ENCODE measurements around the gene TIMM50. TPM values are rescaled to one million over a fixed set of nuclear protein-coding genes. Genes with fewer than 3 reads are reported as not detected.

Gene TIMM50
- total and polyA plus RNA-seq, 7 experiments from 2014 or later: 43.5 to 70.0 (median 50.0) TPM

- Histone ChIP-seq H3K4me3 (ENCODE audit: low read length) (no peak overlapping the region), H3K27me3 (ENCODE audit: control insufficient read depth in 2 of 2, insufficient read depth in 2 of 2, low read length in 2 of 2) (no peaks in the 10 kb centered on the region), H3K27ac (ENCODE audit: low read depth, low read length) (no peak overlapping the region), H3K36me3 (ENCODE audit: control insufficient read depth in 2 of 3, insufficient read depth in 3 of 3, low read length in 3 of 3) (peaks cover 38 to 85% (median 52%) of the 10 kb centered on the region in 3 experiments), H3K9me3 (ENCODE audit: control insufficient read depth in 2 of 3, low read length in 3 of 3) (no peaks in the 10 kb centered on the region), H3K4me1 (ENCODE audit: control insufficient read depth in 2 of 2, insufficient read depth in 2 of 2, low read length in 2 of 2) (no peaks in the 10 kb centered on the region)
- peaks cover 0 to 15% (median 4%) of the 10 kb centered on the region in 7 donors for H3K4me1 Mint-ChIP-seq
- peaks cover 14 to 59% (median 26%) of the 10 kb centered on the region in 5 donors for H3K36me3 Mint-ChIP-seq
- no peak overlapping the region for H3K4me3 Mint-ChIP-seq
- no peaks in the 10 kb centered on the region for H3K27me3 Mint-ChIP-seq
- H3K27ac Mint-ChIP-seq: peak overlapping the region in 2 of 9 donors; percentile 7 to 9
- intact Hi-C loops (cut with micrococcal nuclease): no loop called here
- DNase-seq: no peak
- peaks cover 0 to 2% (median 0%) of the 10 kb centered on the region in 11 donors for H3K9me3 Mint-ChIP-seq
- ChIA-PET CTCF (interaction anchor here (1.2 to 1.4 kb wide), 2 partner anchors 11 to 13 kb away, joined by 3 to 6 read pairs; no protein-coding TSS in a partner anchor), POLR2A (no interaction called here)
- ATAC-seq: no peak
Measured at GRCh38 chr19:39463403-39463802, 17.2 kb upstream of the TIMM50 start.

GRCh38 chr19:39465956-39466747 is 14.5 kb upstream of the TIMM50 start:
- CTCF ChIA-PET: interaction anchor here (1.9 kb wide), 1 partner anchor 8 kb away, joined by 8 read pairs; no protein-coding TSS in a partner anchor
- peaks cover 0 to 10% (median 2%) of the 10 kb centered on the region in 7 donors for H3K4me1 Mint-ChIP-seq
- H3K27ac Mint-ChIP-seq: peak overlapping the region in 4 of 9 donors; percentile 8 to 78 (median 24)
- no peaks in the 10 kb centered on the region for H3K27me3 Mint-ChIP-seq
- POLR2A ChIA-PET: no interaction called here
- H3K9me3 Mint-ChIP-seq: peaks cover 0 to 2% (median 0%) of the 10 kb centered on the region in 11 donors
- Histone ChIP-seq H3K4me3 (ENCODE audit: low read length) (no peak overlapping the region), H3K27me3 (ENCODE audit: control insufficient read depth in 2 of 2, insufficient read depth in 2 of 2, low read length in 2 of 2) (no peaks in the 10 kb centered on the region), H3K36me3 (ENCODE audit: control insufficient read depth in 2 of 3, insufficient read depth in 3 of 3, low read length in 3 of 3) (peaks cover 32 to 85% (median 48%) of the 10 kb centered on the region in 3 experiments), H3K4me1 (ENCODE audit: control insufficient read depth in 2 of 2, insufficient read depth in 2 of 2, low read length in 2 of 2) (no peaks in the 10 kb centered on the region), H3K9me3 (ENCODE audit: control insufficient read depth in 2 of 3, low read length in 3 of 3) (no peaks in the 10 kb centered on the region), H3K27ac (ENCODE audit: low read depth, low read length) (no peak overlapping the region)
- intact Hi-C loops (cut with micrococcal nuclease): no loop called here
- no peak overlapping the region for H3K4me3 Mint-ChIP-seq
- ATAC-seq: no peak
- DNase-seq: no peak
- H3K36me3 Mint-ChIP-seq: peaks cover 14 to 65% (median 23%) of the 10 kb centered on the region in 5 donors

- CTCF ChIA-PET: no interaction called here
- Histone ChIP-seq H3K9me3 (ENCODE audit: control insufficient read depth in 2 of 3, low read length in 3 of 3) (no peaks in the 10 kb centered on the region), H3K4me3 (ENCODE audit: low read length) (no peak overlapping the region), H3K36me3 (ENCODE audit: control insufficient read depth in 2 of 3, insufficient read depth in 3 of 3, low read length in 3 of 3) (peaks cover 40 to 95% (median 60%) of the 10 kb centered on the region in 3 experiments), H3K27me3 (ENCODE audit: control insufficient read depth in 2 of 2, insufficient read depth in 2 of 2, low read length in 2 of 2) (no peaks in the 10 kb centered on the region), H3K27ac (ENCODE audit: low read depth, low read length) (no peak overlapping the region), H3K4me1 (ENCODE audit: control insufficient read depth in 2 of 2, insufficient read depth in 2 of 2, low read length in 2 of 2) (no peaks in the 10 kb centered on the region)
- H3K36me3 Mint-ChIP-seq: peaks cover 20 to 70% (median 25%) of the 10 kb centered on the region in 5 donors
- peaks cover 0 to 13% (median 7%) of the 10 kb centered on the region in 7 donors for H3K4me1 Mint-ChIP-seq
- no peak overlapping the region for H3K4me3 Mint-ChIP-seq
- no peak for DNase-seq
- peaks cover 0 to 2% (median 0%) of the 10 kb centered on the region in 11 donors for H3K9me3 Mint-ChIP-seq
- peak overlapping the region in 2 of 9 donors; percentile 31 to 51 for H3K27ac Mint-ChIP-seq
- no peaks in the 10 kb centered on the region for H3K27me3 Mint-ChIP-seq
- no peak for ATAC-seq
- intact Hi-C loops (cut with micrococcal nuclease): no loop called here
- POLR2A ChIA-PET: no interaction called here
Measured at GRCh38 chr19:39467941-39468340, 12.7 kb upstream of the TIMM50 start.

- peak overlapping the region in 3 of 9 donors; percentile 41 to 55 (median 51) for H3K27ac Mint-ChIP-seq
- Histone ChIP-seq H3K9me3 (ENCODE audit: control insufficient read depth in 2 of 3, low read length in 3 of 3) (no peaks in the 10 kb centered on the region), H3K36me3 (ENCODE audit: control insufficient read depth in 2 of 3, insufficient read depth in 3 of 3, low read length in 3 of 3) (peaks cover 42 to 98% (median 63%) of the 10 kb centered on the region in 3 experiments), H3K27me3 (ENCODE audit: control insufficient read depth in 2 of 2, insufficient read depth in 2 of 2, low read length in 2 of 2) (no peaks in the 10 kb centered on the region), H3K4me3 (ENCODE audit: low read length) (no peak overlapping the region), H3K4me1 (ENCODE audit: control insufficient read depth in 2 of 2, insufficient read depth in 2 of 2, low read length in 2 of 2) (no peaks in the 10 kb centered on the region), H3K27ac (ENCODE audit: low read depth, low read length) (no peak overlapping the region)
- no peaks in the 10 kb centered on the region for H3K27me3 Mint-ChIP-seq
- ChIA-PET POLR2A (interaction anchor here (0.8 kb wide), 1 partner anchor 64 kb away, joined by 3 read pairs; the partner anchor contains the start of gene EID2B), CTCF (interaction anchor here (1.4 kb wide), 1 partner anchor 29 kb away, joined by 3 read pairs; no protein-coding TSS in a partner anchor)
- H3K36me3 Mint-ChIP-seq: peaks cover 20 to 64% (median 28%) of the 10 kb centered on the region in 5 donors
- H3K9me3 Mint-ChIP-seq: peaks cover 0 to 2% (median 0%) of the 10 kb centered on the region in 11 donors
- H3K4me3 Mint-ChIP-seq: no peak overlapping the region
- DNase-seq (no peak), ATAC-seq (no peak)
- intact Hi-C loops (cut with micrococcal nuclease): no loop called here
- H3K4me1 Mint-ChIP-seq: peaks cover 0 to 13% (median 7%) of the 10 kb centered on the region in 7 donors
Measured at GRCh38 chr19:39469036-39469435, 11.6 kb upstream of the TIMM50 start.

- peaks cover 0 to 13% (median 8%) of the 10 kb centered on the region in 7 donors for H3K4me1 Mint-ChIP-seq
- peaks cover 20 to 68% (median 32%) of the 10 kb centered on the region in 5 donors for H3K36me3 Mint-ChIP-seq
- H3K27ac Mint-ChIP-seq: peak overlapping the region in 4 of 9 donors; percentile 4 to 63 (median 56)
- no peaks in the 10 kb centered on the region for H3K9me3 ChIP-seq (ENCODE audit: control insufficient read depth in 2 of 3, low read length in 3 of 3)
- ChIA-PET CTCF (interaction anchor here (0.6 to 1.4 kb wide), 2 partner anchors 29 to 133 kb away, joined by 3 read pairs; no protein-coding TSS in a partner anchor), POLR2A (no interaction called here)
- H3K27ac ChIP-seq (ENCODE audit: low read depth, low read length): no peak overlapping the region
- ATAC-seq (no peak), DNase-seq (no peak)
- no peak overlapping the region for H3K4me3 ChIP-seq (ENCODE audit: low read length)
- no peaks in the 10 kb centered on the region for H3K4me1 ChIP-seq (ENCODE audit: control insufficient read depth in 2 of 2, insufficient read depth in 2 of 2, low read length in 2 of 2)
- intact Hi-C loops (cut with micrococcal nuclease): no loop called here
- peaks cover 0 to 2% (median 0%) of the 10 kb centered on the region in 11 donors for H3K9me3 Mint-ChIP-seq
- H3K36me3 ChIP-seq (ENCODE audit: control insufficient read depth in 2 of 3, insufficient read depth in 3 of 3, low read length in 3 of 3): peaks cover 44 to 98% (median 66%) of the 10 kb centered on the region in 3 experiments
- no peaks in the 10 kb centered on the region for H3K27me3 Mint-ChIP-seq
- no peaks in the 10 kb centered on the region for H3K27me3 ChIP-seq (ENCODE audit: control insufficient read depth in 2 of 2, insufficient read depth in 2 of 2, low read length in 2 of 2)
- no peak overlapping the region for H3K4me3 Mint-ChIP-seq
Measured at GRCh38 chr19:39469567-39469966, 11.1 kb upstream of the TIMM50 start.

- peak overlapping the region in 1 of 9 donors; percentile 50 for H3K27ac Mint-ChIP-seq
- POLR2A ChIA-PET: interaction anchor here (1.7 kb wide), 2 partner anchors 10 to 26 kb away, joined by 4 to 5 read pairs; partner anchors contain the start of genes SUPT5H and TIMM50
- peaks cover 37 to 97% (median 57%) of the 10 kb centered on the region in 3 experiments for H3K36me3 ChIP-seq (ENCODE audit: control insufficient read depth in 2 of 3, insufficient read depth in 3 of 3, low read length in 3 of 3)
- peaks cover 18 to 59% (median 26%) of the 10 kb centered on the region in 5 donors for H3K36me3 Mint-ChIP-seq
- H3K27me3 Mint-ChIP-seq: no peaks in the 10 kb centered on the region
- ATAC-seq (no peak), DNase-seq (no peak)
- H3K27ac ChIP-seq (ENCODE audit: low read depth, low read length): no peak overlapping the region
- no peak overlapping the region for H3K4me3 ChIP-seq (ENCODE audit: low read length)
- H3K27me3 ChIP-seq (ENCODE audit: control insufficient read depth in 2 of 2, insufficient read depth in 2 of 2, low read length in 2 of 2): no peaks in the 10 kb centered on the region
- no peaks in the 10 kb centered on the region for H3K9me3 ChIP-seq (ENCODE audit: control insufficient read depth in 2 of 3, low read length in 3 of 3)
- H3K4me1 Mint-ChIP-seq: peaks cover 0 to 14% (median 8%) of the 10 kb centered on the region in 7 donors
- H3K4me1 ChIP-seq (ENCODE audit: control insufficient read depth in 2 of 2, insufficient read depth in 2 of 2, low read length in 2 of 2): no peaks in the 10 kb centered on the region
- H3K9me3 Mint-ChIP-seq: peaks cover 0 to 3% (median 0%) of the 10 kb centered on the region in 11 donors
- intact Hi-C loops (cut with micrococcal nuclease): no loop called here
- CTCF ChIA-PET: no interaction called here
- H3K4me3 Mint-ChIP-seq: no peak overlapping the region
Measured at GRCh38 chr19:39470724-39471339, 9.8 kb upstream of the TIMM50 start.
